ENCODE data around the gene TSC22D2. TPM values are rescaled to one million over a fixed set of nuclear protein-coding genes. Genes with fewer than 3 reads are reported as not detected.
A peak's percentile ranks its signal among the peaks of the same experiment; 100 is the strongest.

Gene TSC22D2
- total and polyA plus RNA-seq, 12 donors: 11.8 to 73.1 (median 28.7) TPM

DNA sequence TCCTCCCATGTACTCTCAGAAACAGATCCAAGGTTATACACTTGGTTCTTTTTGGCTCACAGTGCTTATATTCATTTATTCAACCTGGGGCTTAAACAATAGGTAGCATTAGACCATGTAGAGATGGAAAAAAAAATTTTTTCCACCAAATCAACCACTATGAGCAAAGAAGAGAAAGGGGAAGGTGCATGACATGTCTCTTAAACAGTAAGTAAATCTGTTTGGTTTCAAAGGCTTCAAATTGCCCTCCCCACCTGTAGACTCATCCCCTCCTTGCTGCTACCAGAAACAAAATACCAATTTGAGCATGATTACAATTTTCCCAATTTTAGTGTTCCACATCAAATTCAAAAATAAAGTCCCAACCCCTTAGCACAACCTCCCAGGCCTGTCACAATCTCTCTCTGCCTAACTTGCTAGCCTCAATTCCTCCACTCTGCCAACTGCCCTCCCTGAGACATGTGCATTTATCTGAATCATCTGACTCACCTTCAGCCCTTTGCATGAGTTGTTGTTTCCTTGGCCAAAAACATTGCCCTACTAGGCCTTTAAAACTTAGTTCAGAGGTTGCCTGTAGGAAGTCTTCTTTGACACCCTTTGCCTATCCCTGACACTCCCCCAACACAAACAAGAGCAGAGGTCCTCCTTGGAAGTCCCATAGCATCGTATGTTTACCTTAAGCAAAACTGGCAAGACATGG, 30.3 kb upstream of the TSC22D2 start:
- ATAC-seq (no peak), DNase-seq (no peak)
- intact Hi-C loops (cut with DNase I): no loop called here
- Histone ChIP-seq H3K27me3 (no peaks in the 10 kb centered on the region), H3K9me3 (peaks cover 0 to 6% (median 0%) of the 10 kb centered on the region in 11 donors), H3K27ac (no peak overlapping the region), H3K4me1 (peaks cover 0 to 13% (median 9%) of the 10 kb centered on the region in 9 donors), H3K36me3 (no peaks in the 10 kb centered on the region), H3K4me3 (no peak overlapping the region)
- TF ChIP-seq, protein P1, sequence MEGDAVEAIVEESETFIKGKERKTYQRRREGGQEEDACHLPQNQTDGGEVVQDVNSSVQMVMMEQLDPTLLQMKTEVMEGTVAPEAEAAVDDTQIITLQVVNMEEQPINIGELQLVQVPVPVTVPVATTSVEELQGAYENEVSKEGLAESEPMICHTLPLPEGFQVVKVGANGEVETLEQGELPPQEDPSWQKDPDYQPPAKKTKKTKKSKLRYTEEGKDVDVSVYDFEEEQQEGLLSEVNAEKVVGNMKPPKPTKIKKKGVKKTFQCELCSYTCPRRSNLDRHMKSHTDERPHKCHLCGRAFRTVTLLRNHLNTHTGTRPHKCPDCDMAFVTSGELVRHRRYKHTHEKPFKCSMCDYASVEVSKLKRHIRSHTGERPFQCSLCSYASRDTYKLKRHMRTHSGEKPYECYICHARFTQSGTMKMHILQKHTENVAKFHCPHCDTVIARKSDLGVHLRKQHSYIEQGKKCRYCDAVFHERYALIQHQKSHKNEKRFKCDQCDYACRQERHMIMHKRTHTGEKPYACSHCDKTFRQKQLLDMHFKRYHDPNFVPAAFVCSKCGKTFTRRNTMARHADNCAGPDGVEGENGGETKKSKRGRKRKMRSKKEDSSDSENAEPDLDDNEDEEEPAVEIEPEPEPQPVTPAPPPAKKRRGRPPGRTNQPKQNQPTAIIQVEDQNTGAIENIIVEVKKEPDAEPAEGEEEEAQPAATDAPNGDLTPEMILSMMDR (IDR thresholded peaks at IDR 0.05): no peak
- WGBS, 2 donors: 83 to 95% methylated on average over 1 of the region's 1 CpG

DNA sequence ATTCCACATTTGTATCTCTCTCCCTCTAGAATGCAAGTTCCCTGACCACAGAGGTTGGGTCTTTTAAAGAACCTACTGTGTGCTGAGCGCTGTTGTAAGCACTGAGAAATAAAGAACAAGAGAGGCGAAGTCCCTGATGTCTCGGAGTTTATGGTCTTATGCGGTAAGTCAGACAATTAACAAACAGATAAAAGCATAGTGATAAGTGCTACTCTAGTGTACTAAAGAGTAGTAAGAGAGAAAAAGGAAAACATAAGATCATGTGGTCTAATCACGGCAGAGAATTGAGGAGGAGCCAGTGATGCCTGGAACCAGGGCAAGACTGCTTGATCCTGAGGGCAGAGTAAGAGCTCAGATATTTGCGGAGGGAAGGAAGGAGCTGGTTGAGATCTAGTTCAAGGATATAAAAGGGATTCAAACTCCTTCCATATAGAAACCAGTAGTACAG, 29.8 kb upstream of the TSC22D2 start:
- TF ChIP-seq, protein P1 (IDR thresholded peaks at IDR 0.05): no peak
- no peaks in the 10 kb centered on the region for H3K27me3 ChIP-seq
- 96 to 97% methylated on average over 6 of the region's 6 CpGs for WGBS, 2 donors
- H3K9me3 ChIP-seq: peaks cover 0 to 4% (median 0%) of the 10 kb centered on the region in 11 donors
- ATAC-seq (no peak), DNase-seq (no peak)
- H3K27ac ChIP-seq: no peak overlapping the region
- no peak overlapping the region for H3K4me3 ChIP-seq
- no peaks in the 10 kb centered on the region for H3K36me3 ChIP-seq
- H3K4me1 ChIP-seq: peaks cover 0 to 12% (median 9%) of the 10 kb centered on the region in 9 donors
- intact Hi-C loops (cut with DNase I): no loop called here

DNA sequence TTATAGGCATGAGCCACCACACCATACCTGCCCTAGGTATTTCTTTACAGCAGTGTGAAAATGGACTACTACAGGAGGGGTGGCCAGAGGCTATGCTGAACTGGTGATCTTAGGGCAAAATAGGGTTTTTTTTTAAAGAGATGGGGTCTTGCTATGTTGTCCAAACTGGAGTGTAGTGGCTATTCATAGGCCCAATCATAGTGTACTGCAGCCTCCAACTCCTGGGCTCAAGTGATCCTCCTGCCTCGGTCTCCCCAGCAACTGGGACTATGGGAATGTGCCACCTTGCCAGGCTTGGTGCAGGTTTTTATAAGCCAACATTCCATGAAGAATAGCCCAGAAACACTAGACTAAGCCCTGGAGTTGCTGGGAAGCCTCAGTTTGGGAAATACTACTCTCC, 28.6 kb upstream of the TSC22D2 start:
- DNase-seq (no peak), ATAC-seq (no peak)
- WGBS, 2 donors: 100% methylated on average over 1 of the region's 1 CpG
- Histone ChIP-seq H3K4me1 (peaks cover 0 to 17% (median 9%) of the 10 kb centered on the region in 9 donors), H3K9me3 (no peaks in the 10 kb centered on the region), H3K36me3 (no peaks in the 10 kb centered on the region), H3K4me3 (no peak overlapping the region), H3K27ac (no peak overlapping the region), H3K27me3 (no peaks in the 10 kb centered on the region)
- intact Hi-C loops (cut with DNase I): no loop called here
- TF ChIP-seq, protein P1 (IDR thresholded peaks at IDR 0.05): no peak

DNA sequence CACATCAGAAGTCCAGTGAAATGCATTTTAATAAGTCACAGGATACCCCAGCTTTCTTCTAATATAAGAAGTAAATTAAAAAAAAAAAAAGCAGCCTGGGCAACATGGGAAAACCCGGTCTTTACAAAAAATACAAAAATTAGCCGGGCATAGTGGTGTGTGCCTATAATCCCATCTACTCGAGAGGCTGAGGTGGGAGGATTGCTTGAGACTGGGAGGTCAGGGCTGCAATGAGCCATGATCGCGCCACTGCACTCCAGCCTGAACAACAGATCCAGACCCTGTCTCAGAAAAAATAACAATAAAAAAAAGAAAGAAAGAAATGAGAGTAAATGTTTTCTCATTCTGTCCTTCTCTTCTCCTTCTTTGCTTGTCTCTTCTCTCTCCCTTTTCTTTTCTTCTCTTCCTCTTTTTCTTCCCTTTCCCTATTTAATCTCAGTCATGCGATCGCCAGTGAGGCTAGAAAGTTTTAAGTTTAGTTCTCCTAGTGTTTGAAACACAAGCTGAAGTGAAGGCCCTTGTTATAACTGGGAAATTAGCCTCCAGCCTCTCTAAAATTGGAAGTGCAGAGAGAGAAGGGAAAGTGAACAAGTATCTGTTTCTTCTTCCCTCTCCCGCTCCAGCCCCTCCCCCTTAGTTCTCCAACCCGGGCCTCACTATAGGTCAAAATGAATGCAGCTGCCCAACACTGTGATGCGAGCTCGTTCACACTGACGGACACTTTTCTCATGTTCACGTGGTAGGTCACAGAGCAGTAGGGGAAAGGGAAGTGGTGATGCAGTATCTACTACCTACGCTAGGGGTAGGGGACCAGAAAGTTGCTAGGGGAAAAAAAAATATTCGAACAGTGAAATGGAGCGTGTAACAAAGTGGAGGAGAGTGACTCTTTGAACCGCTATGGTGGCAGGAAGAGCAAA, 23.5 kb upstream of the TSC22D2 start:
- DNase-seq (no peak), ATAC-seq (peak in 7 of 8 donors; percentile 47 to 75 (median 61))
- TF ChIP-seq, protein P1 (IDR thresholded peaks at IDR 0.05): peak in 1 of 9 donors; percentile 43
- no peaks in the 10 kb centered on the region for H3K36me3 ChIP-seq
- H3K4me1 ChIP-seq: peaks cover 0 to 25% (median 15%) of the 10 kb centered on the region in 9 donors
- H3K27me3 ChIP-seq: no peaks in the 10 kb centered on the region
- intact Hi-C loops (cut with DNase I): no loop called here
- WGBS, 2 donors: 65 to 72% methylated on average over 17 of the region's 17 CpGs
- H3K4me3 ChIP-seq: peak overlapping the region in 1 of 10 donors; percentile 17
- peak overlapping the region in 1 of 10 donors; percentile 37 for H3K27ac ChIP-seq
- H3K9me3 ChIP-seq: no peaks in the 10 kb centered on the region
